ENCODE measurements around the gene TLR8.
A peak's percentile ranks its signal among the peaks of the same experiment; 100 is the strongest.
"Not testable (repeated sequence)": the region's sequence is repeated elsewhere in the genome, so short reads cannot be mapped to it uniquely, and the experiment has no call there.

Gene TLR8

GRCh38 chrX:12947545-12948235 lies 41.3 kb downstream of the TLR8 start:
- no peak for DNase-seq

- DNase-seq: no peak
Observed at GRCh38 chrX:12948495-12948894, 42.1 kb downstream of the TLR8 start.

GRCh38 chrX:12949205-12949926 lies 42.9 kb downstream of the TLR8 start:
- no peak for DNase-seq

GRCh38 chrX:12949927-12950656 lies 43.7 kb downstream of the TLR8 start:
- peak; percentile 89 to 94 for DNase-seq

GRCh38 chrX:12950851-12951594 lies 44.6 kb downstream of the TLR8 start:
- DNase-seq: peak; percentile 83 to 85

- DNase-seq: peak in 1 of 2 donors; percentile 34
Observed at GRCh38 chrX:12951595-12951975, 45.2 kb downstream of the TLR8 start.

GRCh38 chrX:12953420-12953819 lies 47.0 kb downstream of the TLR8 start:
- no peak for DNase-seq

GRCh38 chrX:12954376-12954775 lies 48.0 kb downstream of the TLR8 start:
- no peak for DNase-seq

GRCh38 chrX:12954981-12955380 lies 48.6 kb downstream of the TLR8 start:
- DNase-seq: no peak

GRCh38 chrX:12955882-12956703 lies 49.7 kb downstream of the TLR8 start:
- peak; percentile 85 to 89 for DNase-seq

GRCh38 chrX:12956704-12957534 lies 50.5 kb downstream of the TLR8 start:
- peak; percentile 85 to 87 for DNase-seq

GRCh38 chrX:12958059-12958458 lies 51.6 kb downstream of the TLR8 start:
- DNase-seq: no peak

- no peak for DNase-seq
Observed at GRCh38 chrX:12958461-12958860, 52.0 kb downstream of the TLR8 start.

- no peak for DNase-seq
Observed at GRCh38 chrX:12961196-12961718, 54.8 kb downstream of the TLR8 start.

- DNase-seq: no peak
Observed at GRCh38 chrX:12962041-12962504, 55.7 kb downstream of the TLR8 start.

- not testable (repeated sequence) for DNase-seq
Observed at GRCh38 chrX:12963210-12963850, 56.9 kb downstream of the TLR8 start.

GRCh38 chrX:12965131-12965940 lies 58.9 kb downstream of the TLR8 start:
- DNase-seq: no peak

GRCh38 chrX:12966151-12966550 lies 59.7 kb downstream of the TLR8 start:
- DNase-seq: no peak

GRCh38 chrX:12967711-12968465 lies 61.5 kb downstream of the TLR8 start:
- no peak for DNase-seq
